Activated naive CD8-positive, alpha-beta T cell treated with anti-CD3 and anti-CD28 coated beads for 36 hours (primary cell): ENCODE measurements around the gene ZBTB16. TPM values are rescaled to one million over a fixed set of nuclear protein-coding genes. Genes with fewer than 3 reads are reported as not detected.

Experiments
- DNase-seq: peaks from one replicate; pipeline ENCODE4 v3.0.0; 2021
- H3K27ac Mint-ChIP-seq: one replicate; pipeline ENCODE4 v1.8.0; 2022; ENCODE audit warnings: mild to moderate bottlenecking, moderate library complexity, mixed read lengths
- H3K27me3 Mint-ChIP-seq: one replicate; pipeline ENCODE4 v1.8.0; 2022; ENCODE audit warnings: mild to moderate bottlenecking, mixed read lengths
- H3K36me3 Mint-ChIP-seq: one replicate; pipeline ENCODE4 v1.8.0; 2021; ENCODE audit warnings: mild to moderate bottlenecking, mixed read lengths
- H3K4me1 Mint-ChIP-seq: one replicate; pipeline ENCODE4 v1.8.0; 2021; ENCODE audit warnings: mixed read lengths
- H3K4me3 Mint-ChIP-seq: one replicate; pipeline ENCODE4 v1.8.0; 2022; ENCODE audit warnings: mild to moderate bottlenecking, moderate library complexity, mixed read lengths
- H3K9me3 Mint-ChIP-seq: one replicate; pipeline ENCODE4 v1.8.0; 2022; ENCODE audit warnings: mixed read lengths
- total RNA-seq, 2 experiments: library from RNA; stranded (reverse); gene quantifications; one replicate each; pipeline ENCODE4 v1.2.3, GENCODE V29; 2021

Gene ZBTB16
- total RNA-seq, 2 experiments from 2014 or later, result 1.7 to 2.1 TPM

- Mint-ChIP-seq H3K27ac (no peak overlapping the region), H3K27me3 (peaks cover 34% of the 10 kb centered on the region), H3K4me1 (no peaks in the 10 kb centered on the region), H3K4me3 (no peak overlapping the region), H3K9me3 (no peaks in the 10 kb centered on the region), H3K36me3 (no peaks in the 10 kb centered on the region)
- DNase-seq, result no peak
Measured at GRCh38 chr11:114270531-114271270, 211.2 kb downstream of the ZBTB16 start.

GRCh38 chr11:114271316-114271715, 211.8 kb downstream of the ZBTB16 start:
- H3K9me3 Mint-ChIP-seq, result no peaks in the 10 kb centered on the region
- H3K27ac Mint-ChIP-seq, result no peak overlapping the region
- DNase-seq, result no peak
- no peaks in the 10 kb centered on the region for H3K36me3 Mint-ChIP-seq
- no peak overlapping the region for H3K4me3 Mint-ChIP-seq
- H3K4me1 Mint-ChIP-seq, result no peaks in the 10 kb centered on the region
- peaks cover 34% of the 10 kb centered on the region for H3K27me3 Mint-ChIP-seq

- no peak overlapping the region for H3K27ac Mint-ChIP-seq
- no peaks in the 10 kb centered on the region for H3K9me3 Mint-ChIP-seq
- peaks cover 34% of the 10 kb centered on the region for H3K27me3 Mint-ChIP-seq
- no peak for DNase-seq
- H3K36me3 Mint-ChIP-seq, result no peaks in the 10 kb centered on the region
- no peaks in the 10 kb centered on the region for H3K4me1 Mint-ChIP-seq
- H3K4me3 Mint-ChIP-seq, result no peak overlapping the region
Measured at GRCh38 chr11:114272311-114272710, 212.8 kb downstream of the ZBTB16 start.

- Mint-ChIP-seq H3K4me1 (no peaks in the 10 kb centered on the region), H3K9me3 (no peaks in the 10 kb centered on the region), H3K27ac (no peak overlapping the region), H3K36me3 (no peaks in the 10 kb centered on the region), H3K27me3 (peaks cover 34% of the 10 kb centered on the region), H3K4me3 (no peak overlapping the region)
- no peak for DNase-seq
Measured at GRCh38 chr11:114273071-114273470, 213.6 kb downstream of the ZBTB16 start.

- peaks cover 34% of the 10 kb centered on the region for H3K27me3 Mint-ChIP-seq
- no peaks in the 10 kb centered on the region for H3K4me1 Mint-ChIP-seq
- no peak overlapping the region for H3K27ac Mint-ChIP-seq
- DNase-seq, result no peak
- H3K4me3 Mint-ChIP-seq, result no peak overlapping the region
- H3K36me3 Mint-ChIP-seq, result no peaks in the 10 kb centered on the region
- H3K9me3 Mint-ChIP-seq, result no peaks in the 10 kb centered on the region
Measured at GRCh38 chr11:114273890-114274635, 214.6 kb downstream of the ZBTB16 start.

- Mint-ChIP-seq H3K27me3 (peaks cover 34% of the 10 kb centered on the region), H3K36me3 (no peaks in the 10 kb centered on the region), H3K4me1 (no peaks in the 10 kb centered on the region), H3K4me3 (no peak overlapping the region), H3K9me3 (no peaks in the 10 kb centered on the region), H3K27ac (no peak overlapping the region)
- no peak for DNase-seq
Measured at GRCh38 chr11:114274637-114275036, 215.1 kb downstream of the ZBTB16 start.

- H3K4me3 Mint-ChIP-seq, result no peak overlapping the region
- no peak for DNase-seq
- no peaks in the 10 kb centered on the region for H3K36me3 Mint-ChIP-seq
- no peak overlapping the region for H3K27ac Mint-ChIP-seq
- no peaks in the 10 kb centered on the region for H3K4me1 Mint-ChIP-seq
- peaks cover 34% of the 10 kb centered on the region for H3K27me3 Mint-ChIP-seq
- no peaks in the 10 kb centered on the region for H3K9me3 Mint-ChIP-seq
Measured at GRCh38 chr11:114275280-114275679, 215.8 kb downstream of the ZBTB16 start.

- no peak overlapping the region for H3K4me3 Mint-ChIP-seq
- H3K36me3 Mint-ChIP-seq, result no peaks in the 10 kb centered on the region
- no peaks in the 10 kb centered on the region for H3K9me3 Mint-ChIP-seq
- no peak for DNase-seq
- H3K27me3 Mint-ChIP-seq, result peaks cover 27% of the 10 kb centered on the region
- H3K4me1 Mint-ChIP-seq, result no peaks in the 10 kb centered on the region
- no peak overlapping the region for H3K27ac Mint-ChIP-seq
Measured at GRCh38 chr11:114276077-114276476, 216.6 kb downstream of the ZBTB16 start.

GRCh38 chr11:114277637-114278341, 218.3 kb downstream of the ZBTB16 start:
- Mint-ChIP-seq H3K27me3 (peaks cover 18% of the 10 kb centered on the region), H3K4me3 (no peak overlapping the region), H3K36me3 (no peaks in the 10 kb centered on the region), H3K9me3 (no peaks in the 10 kb centered on the region), H3K4me1 (no peaks in the 10 kb centered on the region), H3K27ac (no peak overlapping the region)
- DNase-seq, result no peak

GRCh38 chr11:114278342-114279065, 219.0 kb downstream of the ZBTB16 start:
- peaks cover 11% of the 10 kb centered on the region for H3K27me3 Mint-ChIP-seq
- H3K36me3 Mint-ChIP-seq, result no peaks in the 10 kb centered on the region
- no peak for DNase-seq
- H3K27ac Mint-ChIP-seq, result no peak overlapping the region
- no peak overlapping the region for H3K4me3 Mint-ChIP-seq
- no peaks in the 10 kb centered on the region for H3K9me3 Mint-ChIP-seq
- H3K4me1 Mint-ChIP-seq, result no peaks in the 10 kb centered on the region

- Mint-ChIP-seq H3K9me3 (no peaks in the 10 kb centered on the region), H3K27me3 (peaks cover 4% of the 10 kb centered on the region), H3K4me3 (no peak overlapping the region), H3K36me3 (no peaks in the 10 kb centered on the region), H3K27ac (no peak overlapping the region), H3K4me1 (no peaks in the 10 kb centered on the region)
- no peak for DNase-seq
Measured at GRCh38 chr11:114279792-114280546, 220.5 kb downstream of the ZBTB16 start.

- no peak overlapping the region for H3K27ac Mint-ChIP-seq
- H3K4me1 Mint-ChIP-seq, result no peaks in the 10 kb centered on the region
- H3K9me3 Mint-ChIP-seq, result no peaks in the 10 kb centered on the region
- no peak overlapping the region for H3K4me3 Mint-ChIP-seq
- H3K27me3 Mint-ChIP-seq, result no peaks in the 10 kb centered on the region
- peak; percentile 8 for DNase-seq
- no peaks in the 10 kb centered on the region for H3K36me3 Mint-ChIP-seq
Measured at GRCh38 chr11:114280696-114281095, 221.2 kb downstream of the ZBTB16 start.

GRCh38 chr11:114281388-114281956, 222.0 kb downstream of the ZBTB16 start:
- no peak for DNase-seq
- H3K9me3 Mint-ChIP-seq, result no peaks in the 10 kb centered on the region
- no peaks in the 10 kb centered on the region for H3K27me3 Mint-ChIP-seq
- no peaks in the 10 kb centered on the region for H3K4me1 Mint-ChIP-seq
- H3K27ac Mint-ChIP-seq, result no peak overlapping the region
- H3K36me3 Mint-ChIP-seq, result no peaks in the 10 kb centered on the region
- no peak overlapping the region for H3K4me3 Mint-ChIP-seq

- no peaks in the 10 kb centered on the region for H3K27me3 Mint-ChIP-seq
Measured at GRCh38 chr11:114282488-114282887, 223.0 kb downstream of the ZBTB16 start.

More at GRCh38 chr11:114282488-114282887, 223.0 kb downstream of the ZBTB16 start:
- Mint-ChIP-seq H3K9me3 (no peaks in the 10 kb centered on the region), H3K27ac (no peak overlapping the region), H3K4me3 (no peak overlapping the region), H3K4me1 (no peaks in the 10 kb centered on the region), H3K36me3 (no peaks in the 10 kb centered on the region)
- DNase-seq, result no peak
